ENCODE results near the gene TSPAN9. TPM values are rescaled to one million over a fixed set of nuclear protein-coding genes. Genes with fewer than 3 reads are reported as not detected.

TSPAN9 gene
- total RNA-seq, 6 donors from 2014 or later, result 25.2 to 62.9 (median 44.2) TPM

- Histone ChIP-seq H3K36me3 (peaks cover 0 to 3% (median 0%) of the 10 kb centered on the region in 4 donors), H3K27ac (no peak overlapping the region), H3K4me3 (no peak overlapping the region), H3K4me1 (peaks cover 0 to 20% (median 10%) of the 10 kb centered on the region in 4 donors), H3K27me3 (no peaks in the 10 kb centered on the region), H3K9me3 (peaks cover 0 to 4% (median 0%) of the 10 kb centered on the region in 4 donors)
- ATAC-seq (ENCODE audit: low FRiP score in 2 of 2), result no peak
- TF ChIP-seq POLR2AphosphoS5 (IDR thresholded peaks at IDR 0.05), result no peak
- no peak for TF ChIP-seq EP300 (IDR thresholded peaks at IDR 0.05)
- no peak for TF ChIP-seq POLR2A (IDR thresholded peaks at IDR 0.05)
- no peak for TF ChIP-seq CTCF (IDR thresholded peaks at IDR 0.05)
- no peak for DNase-seq
- 88 to 92% methylated on average over 3 to 5 of the region's 5 CpGs for WGBS, 2 donors
These were observed 152.4 kb downstream of the TSPAN9 start for GRCh38 chr12:3229577-3229976.

GRCh38 chr12:3230758-3231375 is 153.7 kb downstream of the TSPAN9 start:
- Histone ChIP-seq H3K36me3 (peaks cover 0 to 3% (median 0%) of the 10 kb centered on the region in 4 donors), H3K4me1 (peaks cover 0 to 7% (median under 1%) of the 10 kb centered on the region in 4 donors), H3K27ac (no peak overlapping the region), H3K27me3 (no peaks in the 10 kb centered on the region), H3K4me3 (no peak overlapping the region), H3K9me3 (peaks cover 0 to 4% (median 0%) of the 10 kb centered on the region in 4 donors)
- no peak for TF ChIP-seq POLR2AphosphoS5 (IDR thresholded peaks at IDR 0.05)
- no peak for TF ChIP-seq POLR2A (IDR thresholded peaks at IDR 0.05)
- TF ChIP-seq EP300 (IDR thresholded peaks at IDR 0.05), result no peak
- TF ChIP-seq CTCF (IDR thresholded peaks at IDR 0.05), result no peak
- DNase-seq (no peak), ATAC-seq (ENCODE audit: low FRiP score in 2 of 2) (no peak)
- WGBS, 2 donors, result 68 to 74% methylated on average over 13 to 14 of the region's 14 CpGs

GRCh38 chr12:3231399-3231876 is 154.3 kb downstream of the TSPAN9 start:
- no peak for TF ChIP-seq CTCF (IDR thresholded peaks at IDR 0.05)
- TF ChIP-seq EP300 (IDR thresholded peaks at IDR 0.05), result no peak
- no peak for TF ChIP-seq POLR2AphosphoS5 (IDR thresholded peaks at IDR 0.05)
- no peak for TF ChIP-seq POLR2A (IDR thresholded peaks at IDR 0.05)
- Histone ChIP-seq H3K27me3 (no peaks in the 10 kb centered on the region), H3K4me3 (no peak overlapping the region), H3K36me3 (peaks cover 0 to 6% (median 0%) of the 10 kb centered on the region in 4 donors), H3K27ac (no peak overlapping the region), H3K9me3 (peaks cover 0 to 4% (median 0%) of the 10 kb centered on the region in 4 donors), H3K4me1 (peaks cover 0 to 3% (median 0%) of the 10 kb centered on the region in 4 donors)
- DNase-seq, result peak in 1 of 2 donors; percentile 72
- 88 to 89% methylated on average over 6 to 19 of the region's 19 CpGs for WGBS, 2 donors
- ATAC-seq (ENCODE audit: low FRiP score in 2 of 2), result no peak

- Histone ChIP-seq H3K4me3 (no peak overlapping the region), H3K27ac (no peak overlapping the region), H3K4me1 (peaks cover 0 to 10% (median 0%) of the 10 kb centered on the region in 4 donors), H3K27me3 (no peaks in the 10 kb centered on the region), H3K9me3 (no peaks in the 10 kb centered on the region), H3K36me3 (peaks cover 0 to 6% (median 0%) of the 10 kb centered on the region in 4 donors)
- DNase-seq (no peak), ATAC-seq (ENCODE audit: low FRiP score in 2 of 2) (no peak)
- no peak for TF ChIP-seq POLR2AphosphoS5 (IDR thresholded peaks at IDR 0.05)
- no peak for TF ChIP-seq CTCF (IDR thresholded peaks at IDR 0.05)
- 43 to 54% methylated on average over 4 to 5 of the region's 5 CpGs for WGBS, 2 donors
These were observed 156.6 kb downstream of the TSPAN9 start for GRCh38 chr12:3233797-3234196.
